ENCODE measurements around the gene ITGB7. TPM values are rescaled to one million over a fixed set of nuclear protein-coding genes. Genes with fewer than 3 reads are reported as not detected.

ITGB7 gene
- total and polyA plus RNA-seq, 11 donors, result 0.12 to 11.6 (median 1.1) TPM

DNA sequence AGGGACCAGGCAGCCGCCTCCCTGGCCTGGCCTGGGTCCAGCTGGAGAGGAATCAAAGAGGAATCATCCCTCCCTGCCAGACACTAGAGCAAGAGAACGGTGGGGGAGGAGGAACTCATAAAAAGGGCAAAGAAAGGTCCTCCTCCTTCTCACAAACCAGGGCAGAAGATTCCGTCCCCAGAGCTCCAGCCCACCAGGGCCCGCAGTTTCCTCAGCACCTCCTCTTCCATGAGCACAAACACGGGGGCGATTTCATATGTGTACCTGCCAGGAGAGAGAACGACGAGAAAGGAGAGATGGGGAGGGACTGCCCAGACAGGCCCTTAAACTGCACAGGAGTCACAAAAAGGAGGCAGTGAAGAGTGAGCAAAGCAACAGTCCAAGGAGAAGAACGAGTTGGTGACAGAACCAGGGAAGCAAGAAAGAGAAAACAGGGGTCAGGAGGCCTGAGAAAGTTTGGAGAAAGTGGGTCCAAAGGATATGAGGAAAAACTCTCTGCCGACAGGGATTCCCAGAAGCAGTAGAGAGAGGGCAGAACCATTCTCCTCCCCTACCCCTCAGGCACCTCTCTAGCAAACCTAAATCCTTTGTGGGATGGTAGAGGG lies 35.2 kb downstream of the ITGB7 start:
- no peaks in the 10 kb centered on the region for H3K9me3 ChIP-seq
- ATAC-seq (no peak), DNase-seq (no peak)
- H3K27me3 ChIP-seq, result no peaks in the 10 kb centered on the region
- TF ChIP-seq, protein P1, sequence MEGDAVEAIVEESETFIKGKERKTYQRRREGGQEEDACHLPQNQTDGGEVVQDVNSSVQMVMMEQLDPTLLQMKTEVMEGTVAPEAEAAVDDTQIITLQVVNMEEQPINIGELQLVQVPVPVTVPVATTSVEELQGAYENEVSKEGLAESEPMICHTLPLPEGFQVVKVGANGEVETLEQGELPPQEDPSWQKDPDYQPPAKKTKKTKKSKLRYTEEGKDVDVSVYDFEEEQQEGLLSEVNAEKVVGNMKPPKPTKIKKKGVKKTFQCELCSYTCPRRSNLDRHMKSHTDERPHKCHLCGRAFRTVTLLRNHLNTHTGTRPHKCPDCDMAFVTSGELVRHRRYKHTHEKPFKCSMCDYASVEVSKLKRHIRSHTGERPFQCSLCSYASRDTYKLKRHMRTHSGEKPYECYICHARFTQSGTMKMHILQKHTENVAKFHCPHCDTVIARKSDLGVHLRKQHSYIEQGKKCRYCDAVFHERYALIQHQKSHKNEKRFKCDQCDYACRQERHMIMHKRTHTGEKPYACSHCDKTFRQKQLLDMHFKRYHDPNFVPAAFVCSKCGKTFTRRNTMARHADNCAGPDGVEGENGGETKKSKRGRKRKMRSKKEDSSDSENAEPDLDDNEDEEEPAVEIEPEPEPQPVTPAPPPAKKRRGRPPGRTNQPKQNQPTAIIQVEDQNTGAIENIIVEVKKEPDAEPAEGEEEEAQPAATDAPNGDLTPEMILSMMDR (IDR thresholded peaks at IDR 0.05), result no peak
- TF ChIP-seq POLR2A (IDR thresholded peaks at IDR 0.05), result no peak
- peaks cover 0 to 6% (median 0%) of the 10 kb centered on the region in 12 donors for H3K4me1 ChIP-seq
- intact Hi-C loops (cut with DNase I), result no loop called here
- 54 to 61% (median 57%) methylated on average over 10 of the region's 10 CpGs for WGBS, 4 donors
- peaks cover 0 to 36% (median 22%) of the 10 kb centered on the region in 9 donors for H3K36me3 ChIP-seq
- H3K4me3 ChIP-seq, result no peak overlapping the region
- H3K27ac ChIP-seq, result peak overlapping the region in 1 of 12 donors; percentile 30

DNA sequence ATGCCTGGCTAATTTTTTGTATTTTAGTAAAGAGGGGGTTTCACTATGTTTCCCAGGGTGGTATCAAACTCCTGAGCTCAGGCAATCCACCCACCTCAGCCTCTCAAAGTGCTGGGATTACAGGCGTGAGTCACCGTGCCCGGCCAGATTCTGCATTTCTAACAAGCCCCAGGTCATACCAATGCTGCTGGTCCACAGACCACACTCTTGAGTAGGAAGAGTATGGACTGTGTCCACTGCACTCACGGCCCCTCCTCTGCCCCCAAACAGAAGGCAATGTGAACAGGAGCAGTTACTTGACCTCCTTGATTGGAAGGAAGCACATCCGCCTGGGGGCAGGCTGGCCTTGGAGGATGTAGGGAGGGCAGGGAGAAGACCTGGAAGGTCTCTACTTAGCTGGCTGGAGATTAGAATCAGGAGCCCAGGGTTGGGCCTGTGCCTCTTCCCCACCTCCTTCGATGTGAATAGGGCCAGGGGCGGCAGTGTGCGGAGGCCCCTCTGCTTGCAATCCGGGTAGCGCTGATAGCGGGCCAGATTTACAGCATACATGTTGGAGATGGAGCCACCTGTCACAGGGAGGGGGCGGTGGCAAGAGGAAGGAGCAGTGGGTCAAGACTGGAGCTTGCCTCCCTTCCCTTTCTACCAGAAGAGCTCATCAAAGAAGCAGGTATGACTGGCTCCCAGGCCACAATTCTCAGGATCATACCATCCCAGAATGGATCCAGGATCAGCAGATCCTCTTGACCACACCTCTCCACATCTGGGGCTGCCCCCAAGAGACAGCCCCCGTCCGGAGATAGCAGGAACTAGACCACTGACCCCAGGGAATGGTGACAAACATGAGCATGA lies 36.0 kb downstream of the ITGB7 start:
- intact Hi-C loops (cut with DNase I), result no loop called here
- Histone ChIP-seq H3K36me3 (peaks cover 0 to 37% (median 22%) of the 10 kb centered on the region in 9 donors), H3K4me1 (peaks cover 0 to 6% (median 0%) of the 10 kb centered on the region in 12 donors), H3K4me3 (no peak overlapping the region), H3K27ac (peak overlapping the region in 1 of 12 donors; percentile 30), H3K9me3 (no peaks in the 10 kb centered on the region), H3K27me3 (no peaks in the 10 kb centered on the region)
- DNase-seq, result no peak
- no peak for ATAC-seq
- 72 to 88% (median 85%) methylated on average over 9 to 14 of the region's 14 CpGs for WGBS, 4 donors
- TF ChIP-seq, protein P1 (IDR thresholded peaks at IDR 0.05), result no peak
- TF ChIP-seq POLR2A (IDR thresholded peaks at IDR 0.05), result no peak

DNA sequence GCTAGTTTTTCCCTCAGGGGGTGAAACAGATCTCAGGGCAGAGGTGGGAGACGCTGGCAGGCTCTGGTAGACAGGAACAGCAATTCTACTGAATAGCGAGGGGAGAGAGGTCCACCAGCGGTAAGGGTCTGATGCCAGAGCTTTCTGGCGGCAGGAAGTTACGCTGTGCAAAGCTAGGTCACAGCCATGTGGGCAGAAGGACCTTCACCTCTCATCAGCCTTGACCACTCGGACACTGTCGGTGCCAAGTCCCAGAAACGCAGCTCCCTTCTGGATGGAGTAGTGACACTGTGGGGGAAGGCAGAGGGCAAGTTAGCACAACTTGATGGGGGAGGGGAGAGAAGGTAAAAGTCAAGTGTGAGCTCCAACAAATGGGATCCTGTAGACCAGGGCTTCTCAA lies 36.8 kb downstream of the ITGB7 start:
- Histone ChIP-seq H3K27me3 (no peaks in the 10 kb centered on the region), H3K4me3 (no peak overlapping the region), H3K27ac (no peak overlapping the region), H3K9me3 (no peaks in the 10 kb centered on the region), H3K36me3 (peaks cover 0 to 37% (median 25%) of the 10 kb centered on the region in 9 donors), H3K4me1 (peaks cover 0 to 6% (median 0%) of the 10 kb centered on the region in 12 donors)
- no peak for ATAC-seq
- WGBS, 4 donors, result 91 to 97% (median 96%) methylated on average over 8 of the region's 8 CpGs
- intact Hi-C loops (cut with DNase I), result no loop called here
- DNase-seq, result no peak
- TF ChIP-seq POLR2A (IDR thresholded peaks at IDR 0.05), result no peak
- TF ChIP-seq, protein P1 (IDR thresholded peaks at IDR 0.05), result no peak

DNA sequence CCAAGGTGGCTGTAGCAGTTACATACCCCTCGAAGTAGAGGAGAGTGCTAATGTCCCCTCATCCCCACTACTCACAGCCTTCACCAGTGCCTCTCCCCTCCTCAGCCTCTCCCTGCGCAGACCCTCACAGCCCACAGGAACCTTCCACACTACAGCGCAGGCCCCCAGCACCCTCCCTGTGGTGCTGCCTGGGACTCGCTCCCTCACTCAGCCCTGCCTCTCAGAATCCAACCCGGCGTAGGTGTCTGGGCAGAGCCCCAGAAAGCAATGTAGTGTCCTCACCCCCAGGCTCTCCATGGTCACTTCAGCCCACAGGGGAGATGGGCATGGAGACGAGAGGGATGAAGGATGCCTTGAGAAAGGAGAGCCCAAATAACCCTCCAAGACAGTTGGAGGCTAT lies 37.4 kb downstream of the ITGB7 start:
- no peak for DNase-seq
- WGBS, 4 donors, result 88 to 97% (median 95%) methylated on average over 7 of the region's 7 CpGs

More for the DNA sequence above, 37.4 kb downstream of the ITGB7 start:
- no peak for TF ChIP-seq POLR2A (IDR thresholded peaks at IDR 0.05)
- TF ChIP-seq, protein P1 (IDR thresholded peaks at IDR 0.05), result no peak
- Histone ChIP-seq H3K36me3 (peaks cover 0 to 37% (median 25%) of the 10 kb centered on the region in 9 donors), H3K4me3 (no peak overlapping the region), H3K27ac (no peak overlapping the region), H3K27me3 (no peaks in the 10 kb centered on the region), H3K4me1 (peaks cover 0 to 1% (median 0%) of the 10 kb centered on the region in 12 donors), H3K9me3 (no peaks in the 10 kb centered on the region)
- intact Hi-C loops (cut with DNase I), result no loop called here
- no peak for ATAC-seq
